Kidney epithelial cell (primary cell): Measurements from ENCODE around the gene PRKRA. TPM values are rescaled to one million over a fixed set of nuclear protein-coding genes. Genes with fewer than 3 reads are reported as not detected.
A peak's percentile ranks its signal among the peaks of the same experiment; 100 is the strongest.

ENCODE experiments used
- DNase-seq: peaks from one replicate; pipeline ENCODE4 v3.0.0-alpha.2; 2010; ENCODE audit warnings: low read depth
- H3K27me3 ChIP-seq: 2 replicates; pipeline ENCODE4 v1.6.0; 2011; ENCODE audit warnings: low read length; ENCODE audit not compliant: control insufficient read depth, insufficient read depth
- H3K36me3 ChIP-seq: 2 replicates; pipeline ENCODE4 v1.5.1; 2011; ENCODE audit warnings: low read length; ENCODE audit not compliant: control insufficient read depth, insufficient read depth
- H3K4me3 ChIP-seq: 2 replicates; pipeline ENCODE4 v1.5.1; 2011; ENCODE audit warnings: low read depth, mild to moderate bottlenecking, control low read depth, low read length
- total RNA-seq: library from RNA; depleted of rRNA; stranded (reverse); fragments of >200 nt; gene quantifications from 2 replicates; pipeline ENCODE4 v1.2.3, GENCODE V29; 2015
- TF ChIP-seq, protein P1 (sequence below): IDR thresholded peaks from 2 replicates; pipeline ENCODE4 v1.5.1; 2011; ENCODE audit warnings: mild to moderate bottlenecking, moderate library complexity, low read length, control low read depth, inconsistent platforms; ENCODE audit not compliant: insufficient read depth, poor library complexity, severe bottlenecking

Gene PRKRA
- total RNA-seq, 1 donor from 2014 or later, result 50.4 TPM

DNA sequence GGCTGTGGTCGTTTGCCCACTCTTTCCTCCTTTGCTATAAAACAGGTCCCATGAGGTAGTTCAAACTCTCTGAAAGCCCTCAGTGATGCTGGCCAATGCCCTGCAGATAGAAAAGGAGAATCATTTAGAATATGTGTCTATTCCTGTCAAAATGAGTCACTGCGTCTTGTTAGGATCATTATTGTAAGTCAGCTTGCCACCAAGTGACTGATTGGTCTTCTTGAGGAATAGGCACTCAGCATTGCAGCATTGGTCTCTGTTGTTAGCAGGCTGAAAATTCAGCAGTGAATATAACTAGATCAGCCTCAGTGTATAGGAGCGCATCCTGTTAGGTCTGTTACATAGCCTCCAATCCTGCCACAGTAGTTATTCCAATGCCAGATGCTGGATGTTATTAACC lies 28.9 kb downstream of the PRKRA start:
- TF ChIP-seq, protein P1, sequence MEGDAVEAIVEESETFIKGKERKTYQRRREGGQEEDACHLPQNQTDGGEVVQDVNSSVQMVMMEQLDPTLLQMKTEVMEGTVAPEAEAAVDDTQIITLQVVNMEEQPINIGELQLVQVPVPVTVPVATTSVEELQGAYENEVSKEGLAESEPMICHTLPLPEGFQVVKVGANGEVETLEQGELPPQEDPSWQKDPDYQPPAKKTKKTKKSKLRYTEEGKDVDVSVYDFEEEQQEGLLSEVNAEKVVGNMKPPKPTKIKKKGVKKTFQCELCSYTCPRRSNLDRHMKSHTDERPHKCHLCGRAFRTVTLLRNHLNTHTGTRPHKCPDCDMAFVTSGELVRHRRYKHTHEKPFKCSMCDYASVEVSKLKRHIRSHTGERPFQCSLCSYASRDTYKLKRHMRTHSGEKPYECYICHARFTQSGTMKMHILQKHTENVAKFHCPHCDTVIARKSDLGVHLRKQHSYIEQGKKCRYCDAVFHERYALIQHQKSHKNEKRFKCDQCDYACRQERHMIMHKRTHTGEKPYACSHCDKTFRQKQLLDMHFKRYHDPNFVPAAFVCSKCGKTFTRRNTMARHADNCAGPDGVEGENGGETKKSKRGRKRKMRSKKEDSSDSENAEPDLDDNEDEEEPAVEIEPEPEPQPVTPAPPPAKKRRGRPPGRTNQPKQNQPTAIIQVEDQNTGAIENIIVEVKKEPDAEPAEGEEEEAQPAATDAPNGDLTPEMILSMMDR, result no peak
- Histone ChIP-seq H3K36me3 (no peaks in the 10 kb centered on the region), H3K27me3 (no peaks in the 10 kb centered on the region), H3K4me3 (no peak overlapping the region)
- DNase-seq, result no peak

DNA sequence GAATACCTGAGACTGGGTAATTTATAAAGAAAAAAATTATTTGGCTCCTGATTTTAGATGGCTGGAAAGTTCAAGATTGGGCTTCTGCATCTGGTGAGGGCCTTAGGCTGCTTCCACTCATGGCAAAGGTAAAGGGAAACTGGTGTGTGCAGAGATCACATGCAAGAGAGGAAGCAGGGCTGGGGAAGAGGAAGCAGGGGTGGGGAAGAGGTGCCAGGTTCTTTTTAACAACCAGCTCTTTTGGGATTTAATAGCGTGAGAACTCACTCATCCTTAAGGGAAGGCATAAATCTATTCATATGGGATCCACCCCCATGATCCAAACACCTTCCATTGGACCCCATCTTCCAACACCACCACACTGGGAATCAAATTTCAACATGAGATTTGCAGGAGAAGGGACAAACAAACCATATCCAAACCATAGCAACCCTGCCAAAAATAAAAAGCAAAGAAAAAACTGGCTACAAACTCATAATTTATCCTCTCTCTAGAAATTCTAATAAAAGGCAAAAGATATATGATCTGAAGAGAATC lies 30.4 kb downstream of the PRKRA start:
- DNase-seq, result no peak
- TF ChIP-seq, protein P1, result no peak

DNA sequence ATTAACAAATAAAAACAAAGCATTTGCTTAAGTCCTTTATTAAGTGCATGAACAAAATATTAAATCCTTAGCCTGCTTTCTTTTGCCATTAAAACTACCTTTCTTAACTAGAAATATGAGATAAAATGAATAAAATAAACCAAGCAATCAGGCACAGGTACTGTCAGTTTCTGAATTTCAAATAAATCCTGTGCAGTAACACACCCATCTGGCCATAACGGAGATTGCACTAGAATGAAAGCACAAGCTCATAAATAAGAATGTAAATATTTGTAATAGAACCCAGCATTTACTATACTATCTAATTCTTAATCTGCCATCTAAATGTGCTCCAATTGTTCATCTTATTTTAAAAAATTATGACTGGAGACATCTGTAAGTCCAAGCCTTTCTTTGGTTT lies 31.9 kb downstream of the PRKRA start:
- TF ChIP-seq, protein P1, result peak; percentile 17
- no peak for DNase-seq
- Histone ChIP-seq H3K4me3 (no peak overlapping the region), H3K27me3 (no peaks in the 10 kb centered on the region), H3K36me3 (no peaks in the 10 kb centered on the region)

More for the DNA sequence above, 30.4 kb downstream of the PRKRA start:
- Histone ChIP-seq H3K27me3 (no peaks in the 10 kb centered on the region), H3K4me3 (no peak overlapping the region), H3K36me3 (no peaks in the 10 kb centered on the region)

DNA sequence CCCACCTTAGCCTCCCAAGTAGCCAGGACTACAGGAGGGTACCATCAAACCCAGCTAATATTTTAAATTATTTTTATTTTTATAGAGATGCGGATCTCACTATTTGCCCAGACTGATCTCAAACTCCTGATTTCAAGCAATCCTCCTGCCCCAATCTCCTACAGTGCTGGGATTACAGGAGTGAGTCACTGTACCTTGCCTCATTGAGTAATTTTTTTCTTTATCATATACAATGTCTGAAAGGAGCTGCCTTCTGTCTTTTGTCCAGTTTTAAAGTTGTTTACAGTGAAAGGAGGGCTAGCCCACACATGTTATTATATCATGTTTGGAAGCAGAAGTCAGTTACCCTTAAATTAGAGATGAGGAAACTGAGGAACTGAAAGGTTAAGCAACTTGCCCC lies 32.5 kb downstream of the PRKRA start:
- TF ChIP-seq, protein P1, result no peak
- H3K36me3 ChIP-seq, result no peaks in the 10 kb centered on the region
- no peaks in the 10 kb centered on the region for H3K27me3 ChIP-seq
- DNase-seq, result no peak
- no peak overlapping the region for H3K4me3 ChIP-seq

DNA sequence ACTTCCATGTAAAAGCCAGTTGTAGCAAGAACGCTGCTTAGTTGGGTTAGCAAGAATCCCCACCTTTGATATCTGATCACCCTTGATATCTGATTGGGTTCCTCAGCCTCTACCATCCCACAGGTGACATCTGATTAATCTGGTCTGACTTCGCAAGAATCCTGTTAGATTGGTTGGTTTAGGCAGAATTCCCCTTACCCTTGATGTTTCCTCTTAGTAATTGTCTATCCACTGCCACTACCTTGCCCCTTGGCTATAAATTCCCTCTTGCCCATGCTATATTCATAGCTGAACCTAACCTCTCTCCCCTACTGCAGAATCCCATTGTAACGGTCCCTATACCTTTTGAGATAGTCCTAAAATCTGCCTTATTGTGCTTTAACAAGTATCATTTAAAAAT lies 33.1 kb downstream of the PRKRA start:
- no peak for DNase-seq
- H3K36me3 ChIP-seq, result no peaks in the 10 kb centered on the region

DNA sequence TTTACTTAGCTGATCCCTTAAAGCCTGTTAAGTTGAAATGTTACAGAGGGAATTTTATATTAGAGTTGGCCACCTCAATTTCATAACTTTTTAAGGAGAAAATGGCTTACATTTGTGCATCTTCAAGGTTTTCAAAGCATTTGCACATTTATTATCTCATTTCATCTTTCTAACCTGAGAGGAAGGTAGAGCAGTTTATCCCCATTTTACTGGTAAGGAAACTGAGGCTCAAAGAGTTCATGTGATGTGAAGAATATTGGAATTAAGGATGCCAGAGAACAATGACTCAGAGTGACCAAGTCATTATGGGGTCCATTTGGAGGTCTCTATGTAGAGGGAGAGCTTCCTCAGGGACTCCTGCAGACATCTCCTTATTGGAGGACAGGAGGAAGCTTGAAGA lies 35.0 kb downstream of the PRKRA start:
- no peak for DNase-seq
- Histone ChIP-seq H3K4me3 (no peak overlapping the region), H3K27me3 (no peaks in the 10 kb centered on the region), H3K36me3 (no peaks in the 10 kb centered on the region)
- TF ChIP-seq, protein P1, result no peak

More for the DNA sequence above, 33.1 kb downstream of the PRKRA start:
- TF ChIP-seq, protein P1, result no peak
- no peaks in the 10 kb centered on the region for H3K27me3 ChIP-seq
- no peak overlapping the region for H3K4me3 ChIP-seq
